ENCODE results near the gene NMBR. TPM values are rescaled to one million over a fixed set of nuclear protein-coding genes. Genes with fewer than 3 reads are reported as not detected.

Gene NMBR
- total RNA-seq, 1 donor from 2014 or later, result not detected

- Histone ChIP-seq H3K36me3 (no peaks in the 10 kb centered on the region), H3K27ac (no peak within 1 kb of the TSS), H3K27me3 (ENCODE audit: low read depth) (no peaks in the 10 kb centered on the region), H3K4me3 (no peak within 1 kb of the TSS), H3K4me1 (no peaks in the 10 kb centered on the region), H3K9me3 (no peaks in the 10 kb centered on the region)
- intact Hi-C loops (cut with DNase I), result no loop called here
- TF ChIP-seq, protein P1, sequence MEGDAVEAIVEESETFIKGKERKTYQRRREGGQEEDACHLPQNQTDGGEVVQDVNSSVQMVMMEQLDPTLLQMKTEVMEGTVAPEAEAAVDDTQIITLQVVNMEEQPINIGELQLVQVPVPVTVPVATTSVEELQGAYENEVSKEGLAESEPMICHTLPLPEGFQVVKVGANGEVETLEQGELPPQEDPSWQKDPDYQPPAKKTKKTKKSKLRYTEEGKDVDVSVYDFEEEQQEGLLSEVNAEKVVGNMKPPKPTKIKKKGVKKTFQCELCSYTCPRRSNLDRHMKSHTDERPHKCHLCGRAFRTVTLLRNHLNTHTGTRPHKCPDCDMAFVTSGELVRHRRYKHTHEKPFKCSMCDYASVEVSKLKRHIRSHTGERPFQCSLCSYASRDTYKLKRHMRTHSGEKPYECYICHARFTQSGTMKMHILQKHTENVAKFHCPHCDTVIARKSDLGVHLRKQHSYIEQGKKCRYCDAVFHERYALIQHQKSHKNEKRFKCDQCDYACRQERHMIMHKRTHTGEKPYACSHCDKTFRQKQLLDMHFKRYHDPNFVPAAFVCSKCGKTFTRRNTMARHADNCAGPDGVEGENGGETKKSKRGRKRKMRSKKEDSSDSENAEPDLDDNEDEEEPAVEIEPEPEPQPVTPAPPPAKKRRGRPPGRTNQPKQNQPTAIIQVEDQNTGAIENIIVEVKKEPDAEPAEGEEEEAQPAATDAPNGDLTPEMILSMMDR (IDR thresholded peaks at IDR 0.05), result no peak
- ATAC-seq, result no peak
- DNase-seq, result no peak
Observed at GRCh38 chr6:142132625-142133024, 14.3 kb downstream of the NMBR start, which contains the start of gene GJE1. Gene GJE1, plus strand, starts transcription at chr6:142132925. Its CDS starts 234 bp downstream, at chr6:142133159.

- no peaks in the 10 kb centered on the region for H3K36me3 ChIP-seq
- ATAC-seq, result no peak
Observed at GRCh38 chr6:142130814-142131213, 16.1 kb downstream of the NMBR start.

DNA sequence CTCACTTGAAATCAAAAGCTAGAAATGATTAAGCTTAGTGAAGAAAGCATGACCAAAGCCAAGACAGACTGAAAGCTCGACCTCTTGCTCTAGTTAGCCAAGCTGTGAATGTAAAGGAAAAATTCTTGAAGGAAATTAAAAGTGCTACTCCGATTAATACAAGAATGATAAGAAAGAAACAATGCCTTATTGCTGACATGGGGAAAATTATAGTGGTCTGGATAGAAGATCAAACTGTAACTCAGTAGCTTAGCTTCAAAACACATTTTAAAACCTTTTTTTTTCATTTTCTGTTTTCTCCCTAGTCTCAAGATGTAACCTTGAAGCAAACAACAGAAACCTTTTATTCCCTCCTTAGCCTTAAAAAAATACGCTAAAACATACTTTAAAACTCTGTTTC lies 25.6 kb downstream of the NMBR start:
- intact Hi-C loops (cut with DNase I), result no loop called here
- Histone ChIP-seq H3K9me3 (no peaks in the 10 kb centered on the region), H3K36me3 (no peaks in the 10 kb centered on the region), H3K4me3 (no peak overlapping the region), H3K27ac (no peak overlapping the region), H3K4me1 (no peaks in the 10 kb centered on the region), H3K27me3 (ENCODE audit: low read depth) (no peaks in the 10 kb centered on the region)
- TF ChIP-seq, protein P1 (IDR thresholded peaks at IDR 0.05), result no peak
- DNase-seq (no peak), ATAC-seq (no peak)

More at GRCh38 chr6:142130814-142131213, 16.1 kb downstream of the NMBR start:
- Histone ChIP-seq H3K4me3 (no peak overlapping the region), H3K27ac (no peak overlapping the region), H3K9me3 (no peaks in the 10 kb centered on the region), H3K4me1 (no peaks in the 10 kb centered on the region), H3K27me3 (ENCODE audit: low read depth) (no peaks in the 10 kb centered on the region)
- DNase-seq, result no peak
- TF ChIP-seq, protein P1 (IDR thresholded peaks at IDR 0.05), result no peak
- intact Hi-C loops (cut with DNase I), result no loop called here

DNA sequence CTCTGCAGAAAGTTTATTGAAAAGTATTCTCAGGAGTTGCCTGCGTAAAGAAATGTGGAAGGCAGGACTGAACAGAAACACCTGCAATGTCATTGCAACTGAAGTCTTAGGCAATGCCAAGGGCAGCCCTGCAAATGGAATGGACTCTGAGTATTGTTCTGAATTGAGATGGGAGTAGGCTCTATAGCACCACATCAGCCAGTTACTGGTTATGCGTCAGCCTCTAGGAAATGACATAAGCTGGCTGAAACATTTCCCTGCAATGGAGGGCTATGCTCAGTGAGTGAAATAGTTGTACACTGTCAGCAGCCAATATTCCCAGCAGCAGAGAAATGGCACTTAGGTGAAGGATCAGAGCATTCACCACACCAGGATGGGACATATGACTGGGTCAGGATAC lies 28.0 kb downstream of the NMBR start:
- no peak overlapping the region for H3K27ac ChIP-seq
- DNase-seq (no peak), ATAC-seq (no peak)
- no peak overlapping the region for H3K4me3 ChIP-seq
- no peaks in the 10 kb centered on the region for H3K9me3 ChIP-seq
- H3K4me1 ChIP-seq, result no peaks in the 10 kb centered on the region
- H3K27me3 ChIP-seq (ENCODE audit: low read depth), result no peaks in the 10 kb centered on the region
- TF ChIP-seq, protein P1 (IDR thresholded peaks at IDR 0.05), result no peak
- H3K36me3 ChIP-seq, result no peaks in the 10 kb centered on the region
- intact Hi-C loops (cut with DNase I), result no loop called here

- ATAC-seq, result no peak
- intact Hi-C loops (cut with DNase I), result no loop called here
- Histone ChIP-seq H3K9me3 (no peaks in the 10 kb centered on the region), H3K27ac (no peak overlapping the region), H3K27me3 (ENCODE audit: low read depth) (no peaks in the 10 kb centered on the region), H3K4me1 (no peaks in the 10 kb centered on the region), H3K36me3 (no peaks in the 10 kb centered on the region), H3K4me3 (no peak overlapping the region)
- TF ChIP-seq, protein P1 (IDR thresholded peaks at IDR 0.05), result no peak
- no peak for DNase-seq
Observed at GRCh38 chr6:142118328-142118727, 28.6 kb downstream of the NMBR start.

GRCh38 chr6:142117366-142117765 lies 29.6 kb downstream of the NMBR start:
- DNase-seq, result no peak
- no peak for ATAC-seq
- TF ChIP-seq, protein P1 (IDR thresholded peaks at IDR 0.05), result no peak
- Histone ChIP-seq H3K4me1 (no peaks in the 10 kb centered on the region), H3K9me3 (no peaks in the 10 kb centered on the region), H3K36me3 (no peaks in the 10 kb centered on the region), H3K4me3 (no peak overlapping the region), H3K27me3 (ENCODE audit: low read depth) (no peaks in the 10 kb centered on the region), H3K27ac (no peak overlapping the region)
- intact Hi-C loops (cut with DNase I), result no loop called here

All from lower lobe of right lung (tissue), 2 donors.